Fibroblast of skin of left biceps (primary cell): ENCODE data around the gene PHLDA2.
A peak's percentile ranks its signal among the peaks of the same experiment; 100 is the strongest.
"Not testable (repeated sequence)": the region's sequence is repeated elsewhere in the genome, so short reads cannot be mapped to it uniquely, and the experiment has no call there.

ENCODE experiments used
- DNase-seq, 2 experiments: peaks; one replicate each; pipeline ENCODE4 v3.0.0-alpha.2; 2013; ENCODE audit warnings: low read depth in 2 of 2

The PHLDA2 gene

GRCh38 chr11:2945031-2945756 lies 16.0 kb upstream of the PHLDA2 start:
- DNase-seq: peak; percentile 41 to 43

DNA sequence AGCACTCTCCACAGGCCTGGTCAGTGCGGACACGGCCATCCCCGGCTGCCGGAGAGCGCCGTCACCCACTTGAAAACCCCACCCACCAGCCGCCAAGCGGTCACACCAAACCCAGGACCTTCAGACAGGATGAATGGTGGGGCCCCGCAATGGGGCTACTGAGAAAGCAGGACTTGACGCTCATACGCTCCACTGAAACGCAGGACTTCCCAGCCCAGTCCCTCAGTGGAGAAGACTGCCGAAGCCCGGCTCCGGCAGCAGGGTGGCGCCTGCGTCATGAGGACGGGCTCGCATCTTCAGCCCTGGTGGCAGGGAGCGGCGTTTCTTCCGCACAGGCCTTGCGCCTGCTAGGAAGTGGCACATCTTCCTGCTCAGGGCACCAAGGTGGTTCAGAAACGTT lies 15.3 kb upstream of the PHLDA2 start:
- DNase-seq: no peak

DNA sequence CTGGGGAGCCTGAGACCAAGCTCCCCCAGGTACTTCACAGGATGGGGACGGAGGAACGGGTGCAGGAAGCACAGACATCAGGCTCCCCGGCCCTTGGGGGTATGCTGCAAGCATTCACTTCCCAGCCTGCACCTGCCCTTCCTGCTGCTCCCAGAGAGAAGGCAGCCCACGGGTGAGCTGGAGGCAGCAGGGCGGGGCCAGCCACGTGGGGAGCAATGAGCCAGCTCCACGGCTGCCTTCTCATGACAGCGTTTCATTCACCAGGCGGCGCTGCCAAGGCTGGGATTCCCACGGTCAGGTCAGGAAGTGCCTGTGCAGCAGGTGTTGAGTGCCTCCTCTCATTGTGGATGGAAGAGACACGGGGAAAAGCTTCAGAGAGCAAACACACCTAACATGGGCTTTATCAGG lies 14.5 kb upstream of the PHLDA2 start:
- DNase-seq: no peak

GRCh38 chr11:2942872-2943710 lies 13.9 kb upstream of the PHLDA2 start:
- no peak for DNase-seq

GRCh38 chr11:2942447-2942846 lies 13.2 kb upstream of the PHLDA2 start:
- no peak for DNase-seq

DNA sequence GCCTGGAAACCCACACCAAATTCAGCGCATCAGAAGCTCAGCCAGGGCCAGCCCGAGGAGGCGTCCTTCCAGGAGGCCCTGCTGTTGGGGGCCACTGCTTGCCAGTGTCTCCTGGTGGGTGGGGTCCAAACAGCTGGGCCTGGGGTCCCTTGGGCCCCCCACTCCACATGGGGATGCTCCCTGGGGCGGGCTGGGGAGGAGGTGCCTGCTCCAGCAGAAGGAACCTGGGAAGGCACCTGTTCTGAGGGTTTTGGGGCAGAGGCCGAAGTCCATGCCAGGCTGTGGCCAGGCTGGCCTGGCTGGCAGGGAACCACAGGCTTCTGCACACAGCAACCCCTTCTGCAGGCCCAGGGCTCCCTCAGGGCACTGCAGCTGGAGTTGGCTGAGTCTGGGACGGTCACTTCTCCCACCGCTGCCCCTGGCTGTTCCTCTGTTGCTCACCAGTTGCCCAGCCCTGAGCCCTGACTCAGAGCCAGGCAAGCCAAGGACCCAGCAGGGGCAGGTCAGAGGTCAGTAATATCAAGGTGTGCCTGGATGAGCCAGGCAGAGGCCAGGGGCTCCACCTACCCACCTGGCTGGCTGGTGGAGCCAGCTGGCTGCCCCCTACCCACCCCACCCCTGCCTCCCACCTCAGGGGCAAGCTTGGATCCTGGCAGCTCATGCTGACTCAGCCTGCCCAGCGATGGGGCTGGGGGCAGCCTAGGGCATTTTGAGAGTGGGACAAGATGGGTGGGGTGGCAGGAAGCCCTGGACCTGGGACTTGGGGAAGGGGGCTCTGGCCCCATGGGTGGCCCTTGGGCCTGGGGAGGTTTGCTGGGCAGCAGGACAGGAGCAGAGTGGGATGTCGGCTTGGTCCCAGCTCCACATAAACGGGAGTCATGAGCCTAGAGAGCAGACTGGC lies 12.0 kb upstream of the PHLDA2 start:
- DNase-seq: no peak

DNA sequence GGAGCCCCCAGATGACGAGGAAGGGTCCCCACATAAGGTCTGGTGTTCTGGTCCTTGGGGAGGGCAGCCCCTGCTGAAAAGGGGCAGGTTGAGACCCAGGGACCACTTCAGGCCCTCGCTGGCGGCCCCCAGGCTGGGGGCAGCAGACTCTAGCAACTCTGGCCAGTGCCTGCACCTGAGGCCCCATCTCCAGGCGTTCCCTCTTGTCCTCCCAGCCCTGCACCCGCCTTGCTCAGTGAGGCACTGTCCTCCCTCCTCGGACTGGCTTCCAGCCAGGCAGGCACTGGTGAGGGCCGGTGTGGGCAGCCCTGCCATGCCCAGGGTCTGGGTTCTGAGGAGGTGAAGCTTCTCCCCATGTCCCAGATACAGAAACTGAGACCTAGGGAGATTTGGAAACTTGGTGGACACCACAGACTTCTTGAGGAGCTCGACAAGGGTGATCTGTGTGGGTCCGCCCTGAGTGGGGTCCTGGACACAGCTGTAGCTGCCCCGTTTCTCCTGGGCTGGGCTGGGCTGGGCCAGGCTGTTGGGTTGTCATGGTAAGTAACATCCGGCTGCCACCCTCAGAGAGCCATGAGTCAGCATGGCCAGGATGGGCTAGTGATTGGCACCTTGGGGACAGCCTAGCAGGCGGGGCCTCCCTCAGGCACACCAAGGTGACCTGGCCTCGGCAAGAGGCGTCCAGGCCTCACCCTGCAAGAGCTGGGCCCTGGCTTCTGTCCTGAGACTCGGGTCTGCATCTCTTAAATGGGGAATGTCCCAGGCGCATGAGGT lies 11.1 kb upstream of the PHLDA2 start:
- DNase-seq: no peak

- not testable (repeated sequence) for DNase-seq
These were observed 9.5 kb upstream of the PHLDA2 start for GRCh38 chr11:2938458-2939418.

DNA sequence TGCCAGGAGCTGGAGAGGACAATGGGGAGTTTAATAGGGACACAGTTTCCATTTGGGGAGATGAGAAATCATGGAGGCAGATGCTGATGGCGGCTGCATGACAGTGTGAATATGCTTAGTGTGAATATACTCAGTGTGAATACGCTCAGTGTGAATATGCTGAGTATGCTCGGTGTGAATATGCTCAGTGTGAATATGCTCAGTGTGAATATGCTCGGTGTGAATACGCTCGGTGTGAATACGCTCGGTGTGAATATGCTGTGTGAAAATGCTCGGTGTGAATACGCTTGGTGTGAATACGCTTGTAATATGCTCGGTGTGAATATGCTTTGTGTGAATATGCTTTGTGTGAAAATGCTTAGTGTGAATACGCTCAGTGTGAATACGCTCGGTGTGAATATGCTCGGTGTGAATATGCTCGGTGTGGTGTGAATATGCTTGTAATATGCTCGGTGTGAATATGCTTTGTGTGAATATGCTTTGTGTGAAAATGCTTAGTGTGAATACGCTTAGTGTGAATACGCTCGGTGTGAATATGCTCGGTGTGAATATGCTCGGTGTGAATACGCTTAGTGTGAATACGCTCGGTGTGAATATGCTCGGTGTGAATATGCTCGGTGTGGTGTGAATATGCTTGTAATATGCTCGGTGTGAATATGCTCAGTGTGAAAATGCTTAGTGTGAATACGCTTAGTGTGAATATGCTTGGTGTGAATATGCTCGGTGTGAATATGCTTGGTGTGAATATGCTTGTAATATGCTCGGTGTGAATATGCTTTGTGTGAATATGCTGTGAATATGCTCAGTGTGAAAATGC lies 8.6 kb upstream of the PHLDA2 start:
- DNase-seq: not testable (repeated sequence)

- no peak for DNase-seq
These were observed 5.5 kb upstream of the PHLDA2 start for GRCh38 chr11:2934611-2935239.

- no peak for DNase-seq
These were observed 4.9 kb upstream of the PHLDA2 start for GRCh38 chr11:2934021-2934550.

DNA sequence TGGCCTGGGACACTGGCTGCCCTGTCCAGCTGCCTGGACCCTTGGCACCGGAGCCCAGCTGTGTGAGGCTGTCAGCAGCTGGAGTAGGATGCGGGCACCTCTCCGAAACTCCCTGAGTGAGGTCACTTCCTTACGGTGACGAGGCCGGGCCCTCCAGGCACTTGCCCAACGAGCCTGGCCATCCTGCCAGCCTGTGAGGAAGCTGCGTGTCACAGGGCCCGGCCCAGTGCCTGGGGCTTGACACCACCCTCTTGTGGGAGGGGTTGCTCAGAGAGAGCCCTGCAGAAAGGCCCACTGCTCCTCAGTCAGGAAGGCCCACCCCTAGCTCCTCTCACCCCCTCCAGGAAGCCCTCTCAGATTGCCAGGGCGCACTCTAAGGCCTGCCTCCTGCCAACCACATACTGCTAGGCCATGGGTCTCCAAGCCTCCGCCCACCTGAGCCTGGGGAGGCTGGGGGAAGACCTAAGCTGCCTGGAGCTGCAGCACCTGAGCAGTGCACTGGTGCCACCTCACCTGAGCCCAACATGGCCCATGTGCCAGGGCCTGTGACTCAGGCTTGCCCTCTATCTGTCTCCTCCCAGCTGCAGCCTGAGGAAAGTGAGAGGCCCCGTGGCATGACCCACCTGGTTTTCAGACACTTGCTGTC lies 4.3 kb upstream of the PHLDA2 start:
- no peak for DNase-seq

DNA sequence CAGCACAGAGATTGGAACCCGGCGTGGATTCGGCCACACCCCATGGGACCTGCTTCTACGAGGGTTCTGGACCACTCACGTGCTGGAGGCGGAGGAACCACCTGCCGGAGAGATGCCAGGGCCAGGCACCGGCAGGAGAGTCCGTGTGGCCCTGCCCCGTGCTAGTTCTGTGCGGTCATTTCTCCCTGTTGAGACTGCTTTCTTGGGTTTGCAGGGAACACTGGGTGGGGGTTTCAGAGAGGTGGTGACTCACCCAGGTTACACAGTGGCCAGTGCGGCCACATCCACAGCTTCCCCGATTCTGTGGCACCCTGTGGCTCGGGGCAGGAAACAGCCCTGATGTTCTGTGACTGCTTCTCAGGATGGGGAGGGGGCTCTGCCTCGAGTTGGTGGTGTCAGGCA lies 3.6 kb upstream of the PHLDA2 start:
- DNase-seq: no peak

DNA sequence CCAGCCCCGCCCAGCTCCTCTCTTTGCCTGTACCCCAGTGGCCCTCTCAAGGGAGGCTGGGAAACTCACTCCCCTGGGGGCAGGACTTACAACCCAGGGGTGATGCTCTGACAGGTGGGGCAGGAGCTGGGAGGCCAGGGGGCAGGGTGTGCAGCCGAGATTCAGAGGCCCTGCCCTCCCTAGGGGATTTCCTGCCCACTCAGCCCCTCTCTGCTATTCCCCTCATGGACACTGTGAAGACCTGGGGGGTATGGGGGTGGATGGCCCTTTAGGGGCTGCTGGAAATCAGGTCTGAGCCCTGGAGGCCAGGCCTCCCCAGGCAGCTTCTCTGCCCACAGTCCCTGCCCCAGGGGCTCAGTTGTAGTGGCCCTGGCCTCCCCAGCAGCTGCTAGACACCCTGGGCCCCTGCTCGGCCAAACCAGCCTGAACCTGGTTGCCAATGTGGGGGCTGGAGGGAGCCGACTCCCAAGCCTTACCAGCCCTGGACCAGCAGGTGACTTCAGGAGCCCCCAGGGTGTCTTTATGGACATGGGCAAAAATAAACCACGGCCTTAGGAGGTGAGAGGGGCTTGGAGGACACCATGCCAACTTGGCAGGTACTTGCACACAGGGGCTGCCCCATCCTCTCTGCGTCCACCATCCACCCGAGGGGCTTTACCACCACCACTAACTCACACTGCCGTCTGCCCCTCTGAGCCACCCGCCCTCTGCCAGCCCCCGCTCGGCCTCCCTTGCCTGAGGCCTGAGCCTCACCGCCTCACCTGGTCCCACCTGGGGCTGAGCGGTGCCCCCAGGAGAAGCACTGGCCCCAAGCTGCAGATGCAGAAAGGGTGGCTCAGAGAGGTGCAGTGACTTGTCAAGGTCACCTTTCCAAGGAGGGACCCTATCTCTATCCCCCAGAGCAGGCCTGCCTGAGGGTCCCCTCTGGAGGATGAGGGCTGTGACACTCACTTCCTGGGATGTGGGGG lies 2.8 kb upstream of the PHLDA2 start:
- DNase-seq: no peak

DNA sequence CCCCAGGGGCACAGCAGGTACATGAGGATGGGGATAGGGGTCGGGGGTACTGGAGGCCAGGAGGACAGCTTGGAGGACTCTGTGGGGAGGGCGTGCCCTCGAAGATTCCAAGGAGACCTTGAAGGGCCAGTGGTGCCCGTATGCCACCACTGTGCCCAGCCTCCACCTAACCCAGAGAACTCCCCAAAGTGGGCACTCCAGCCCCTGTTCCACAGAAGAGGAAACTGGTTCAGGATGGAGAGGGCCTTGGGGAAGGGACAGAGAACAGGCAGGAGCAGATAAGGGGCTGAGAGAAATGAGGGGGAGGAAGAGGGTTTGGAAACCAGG lies 2.2 kb upstream of the PHLDA2 start:
- no peak for DNase-seq

DNA sequence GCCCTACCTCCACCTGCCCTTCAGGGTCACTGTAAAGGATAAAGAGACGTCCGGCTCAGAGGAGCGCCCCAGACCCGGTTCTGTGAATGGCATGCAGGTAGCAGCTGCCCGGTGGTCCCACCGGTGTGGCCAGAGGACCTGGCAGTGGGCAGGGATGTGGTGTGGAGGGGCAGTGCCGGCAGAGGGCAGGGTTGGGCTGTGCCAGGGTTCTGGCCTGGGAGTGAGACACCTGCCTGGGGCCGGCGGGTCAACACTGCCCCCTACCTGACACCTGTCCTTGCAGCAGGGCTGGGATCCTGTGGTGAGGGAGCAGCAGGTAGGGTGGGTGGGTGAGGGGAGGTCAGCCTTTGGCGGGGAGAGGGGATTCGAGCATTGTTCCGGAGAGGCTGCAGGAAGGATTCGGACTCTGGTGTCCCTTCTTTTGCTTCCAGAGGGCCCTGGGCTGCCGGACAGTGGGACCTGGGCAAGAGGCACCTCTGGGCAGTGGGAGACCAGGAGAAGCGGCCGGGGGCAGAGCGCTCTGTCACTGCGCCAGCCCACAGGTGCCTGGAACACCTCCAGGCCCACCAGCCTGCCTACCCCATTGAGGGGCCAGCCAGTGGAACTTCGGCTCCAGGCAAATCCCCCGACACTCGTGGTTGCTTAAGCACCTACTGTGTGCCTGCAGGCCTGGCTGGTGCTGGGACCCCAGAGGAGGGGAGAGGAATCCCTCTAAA lies 1.6 kb upstream of the PHLDA2 start:
- no peak for DNase-seq
